Measurements from ENCODE around the gene ALG6.
"Not testable (repeated sequence)": the region's sequence is repeated elsewhere in the genome, so short reads cannot be mapped to it uniquely, and the experiment has no call there.

Gene ALG6

DNA sequence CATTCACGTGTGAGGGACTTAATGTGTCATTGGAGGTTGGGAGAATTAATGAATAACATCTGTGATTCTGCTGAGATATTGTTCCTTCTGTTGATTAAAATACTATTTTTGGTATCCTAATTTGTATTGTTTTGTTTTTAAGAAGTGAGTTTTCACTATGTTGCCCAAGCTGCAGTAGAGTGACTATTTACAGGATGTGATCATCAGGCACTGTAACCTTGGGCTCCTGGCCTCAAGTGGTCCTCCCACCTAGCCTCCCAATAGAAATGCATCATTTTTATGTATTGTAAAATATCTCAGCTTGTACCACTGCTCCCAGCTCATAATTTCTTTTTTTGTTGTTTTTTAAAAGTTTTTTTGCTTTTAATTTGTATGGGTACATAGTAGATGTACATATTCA lies 14.3 kb downstream of the ALG6 start:
- peaks cover 5% of the 10 kb centered on the region for H3K36me3 ChIP-seq (ENCODE audit: control insufficient read depth, insufficient read depth, low read length, severe bottlenecking)
- no peak overlapping the region for H3K9ac ChIP-seq (ENCODE audit: low read length)

DNA sequence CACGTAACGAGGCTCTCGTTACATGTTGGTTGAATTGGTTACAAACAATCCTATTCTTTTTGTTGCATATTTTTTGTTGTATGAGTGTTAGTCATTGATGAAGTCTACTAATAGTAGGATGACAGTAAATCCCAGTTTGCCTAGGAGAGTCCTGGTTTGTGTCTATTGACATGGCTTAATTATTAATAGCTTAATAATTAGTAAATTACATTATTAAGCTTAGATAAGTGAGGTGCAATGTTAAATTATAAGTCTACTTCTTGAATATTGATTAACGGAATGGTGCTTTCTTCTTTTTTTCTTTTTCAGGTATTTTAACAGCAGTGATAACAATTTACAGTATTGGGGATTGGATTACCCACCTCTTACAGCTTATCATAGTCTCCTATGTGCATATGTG lies 34.5 kb downstream of the ALG6 start:
- Histone ChIP-seq H3K9me3 (ENCODE audit: control insufficient read depth, low read length) (no peaks in the 10 kb centered on the region), H3K36me3 (ENCODE audit: control insufficient read depth, insufficient read depth, low read length, severe bottlenecking) (peaks cover 8% of the 10 kb centered on the region), H3K4me3 (ENCODE audit: low read length) (no peak overlapping the region), H3K9ac (ENCODE audit: low read length) (no peak overlapping the region), H3K4me1 (ENCODE audit: control insufficient read depth, insufficient read depth, low read length) (no peaks in the 10 kb centered on the region), H3K27me3 (replicated peaks; ENCODE audit: control insufficient read depth, insufficient read depth, low read length) (no peaks in the 10 kb centered on the region)
- no peak for DNase-seq (ENCODE audit: low read depth)

More for the DNA sequence above, 14.3 kb downstream of the ALG6 start:
- Histone ChIP-seq H3K9me3 (ENCODE audit: control insufficient read depth, low read length) (no peaks in the 10 kb centered on the region), H3K4me3 (ENCODE audit: low read length) (no peak overlapping the region), H3K27me3 (replicated peaks; ENCODE audit: control insufficient read depth, insufficient read depth, low read length) (no peaks in the 10 kb centered on the region), H3K4me1 (ENCODE audit: control insufficient read depth, insufficient read depth, low read length) (no peaks in the 10 kb centered on the region)
- DNase-seq (ENCODE audit: low read depth), result no peak

DNA sequence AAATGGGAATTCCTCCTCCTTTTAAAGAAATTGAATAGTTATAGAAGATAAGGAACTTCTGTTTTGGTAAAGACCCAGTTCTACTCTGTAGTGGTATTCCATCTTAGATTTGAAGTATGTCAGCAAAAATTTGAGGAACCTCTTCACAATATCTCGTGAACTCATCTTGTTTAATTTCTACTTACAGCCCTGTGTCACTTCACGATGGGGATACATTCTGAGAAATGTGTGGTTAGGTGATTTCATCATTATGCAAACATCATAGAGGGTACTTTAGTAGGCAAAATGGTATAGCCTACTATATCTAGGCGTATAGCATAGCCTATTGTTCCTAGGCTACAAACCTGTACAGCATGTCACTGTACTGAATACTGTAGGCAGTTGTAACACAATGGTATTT lies 36.0 kb downstream of the ALG6 start:
- H3K4me1 ChIP-seq (ENCODE audit: control insufficient read depth, insufficient read depth, low read length), result no peaks in the 10 kb centered on the region
- H3K27me3 ChIP-seq (replicated peaks; ENCODE audit: control insufficient read depth, insufficient read depth, low read length), result no peaks in the 10 kb centered on the region
- H3K9me3 ChIP-seq (ENCODE audit: control insufficient read depth, low read length), result no peaks in the 10 kb centered on the region
- H3K9ac ChIP-seq (ENCODE audit: low read length), result no peak overlapping the region
- no peak for DNase-seq (ENCODE audit: low read depth)
- no peak overlapping the region for H3K4me3 ChIP-seq (ENCODE audit: low read length)
- H3K36me3 ChIP-seq (ENCODE audit: control insufficient read depth, insufficient read depth, low read length, severe bottlenecking), result peaks cover 8% of the 10 kb centered on the region

DNA sequence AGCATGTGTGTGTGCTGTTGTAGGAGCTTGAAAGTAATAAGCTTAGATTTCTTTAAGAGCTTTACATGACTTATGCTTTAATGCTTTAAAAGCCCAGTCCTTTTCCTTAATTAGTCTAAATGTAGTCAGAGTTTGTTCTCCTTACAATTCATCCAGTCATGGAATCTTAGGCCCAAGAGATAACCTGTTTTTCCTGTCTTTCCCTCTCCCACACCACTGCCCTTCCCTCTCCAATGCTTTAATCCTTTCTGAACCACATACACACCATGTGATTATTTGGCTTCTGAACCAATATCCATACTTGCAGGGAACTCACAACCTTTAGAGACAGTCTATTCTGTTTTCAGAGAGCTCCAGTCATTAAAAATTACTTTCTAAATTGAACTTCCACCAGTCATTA lies 37.6 kb downstream of the ALG6 start:
- Histone ChIP-seq H3K27me3 (replicated peaks; ENCODE audit: control insufficient read depth, insufficient read depth, low read length) (no peaks in the 10 kb centered on the region), H3K4me1 (ENCODE audit: control insufficient read depth, insufficient read depth, low read length) (no peaks in the 10 kb centered on the region), H3K9ac (ENCODE audit: low read length) (no peak overlapping the region), H3K4me3 (ENCODE audit: low read length) (no peak overlapping the region), H3K36me3 (ENCODE audit: control insufficient read depth, insufficient read depth, low read length, severe bottlenecking) (peaks cover 8% of the 10 kb centered on the region), H3K9me3 (ENCODE audit: control insufficient read depth, low read length) (no peaks in the 10 kb centered on the region)
- DNase-seq (ENCODE audit: low read depth), result no peak

DNA sequence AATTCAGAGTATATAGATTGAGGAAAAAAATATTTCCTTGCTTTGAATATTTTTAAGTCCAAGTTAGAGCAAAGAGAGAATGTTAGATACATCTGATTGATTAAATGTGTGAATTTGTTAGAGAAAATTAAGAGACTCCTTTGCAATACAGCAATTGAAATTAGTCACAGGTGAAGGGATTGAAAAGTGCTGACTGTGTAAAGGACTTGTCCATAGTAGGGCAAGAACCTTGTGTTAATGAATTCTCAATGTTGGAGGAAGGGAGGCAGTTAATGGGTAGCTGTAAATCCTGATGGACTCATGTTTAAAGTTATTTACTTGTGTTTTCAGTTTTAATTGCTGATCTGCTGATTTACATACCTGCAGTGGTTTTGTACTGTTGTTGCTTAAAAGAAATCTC lies 38.6 kb downstream of the ALG6 start:
- Histone ChIP-seq H3K4me3 (ENCODE audit: low read length) (no peak overlapping the region), H3K9me3 (ENCODE audit: control insufficient read depth, low read length) (no peaks in the 10 kb centered on the region), H3K27me3 (replicated peaks; ENCODE audit: control insufficient read depth, insufficient read depth, low read length) (no peaks in the 10 kb centered on the region), H3K4me1 (ENCODE audit: control insufficient read depth, insufficient read depth, low read length) (peaks cover 3% of the 10 kb centered on the region), H3K9ac (ENCODE audit: low read length) (no peak overlapping the region), H3K36me3 (ENCODE audit: control insufficient read depth, insufficient read depth, low read length, severe bottlenecking) (peaks cover 8% of the 10 kb centered on the region)
- DNase-seq (ENCODE audit: low read depth), result no peak

DNA sequence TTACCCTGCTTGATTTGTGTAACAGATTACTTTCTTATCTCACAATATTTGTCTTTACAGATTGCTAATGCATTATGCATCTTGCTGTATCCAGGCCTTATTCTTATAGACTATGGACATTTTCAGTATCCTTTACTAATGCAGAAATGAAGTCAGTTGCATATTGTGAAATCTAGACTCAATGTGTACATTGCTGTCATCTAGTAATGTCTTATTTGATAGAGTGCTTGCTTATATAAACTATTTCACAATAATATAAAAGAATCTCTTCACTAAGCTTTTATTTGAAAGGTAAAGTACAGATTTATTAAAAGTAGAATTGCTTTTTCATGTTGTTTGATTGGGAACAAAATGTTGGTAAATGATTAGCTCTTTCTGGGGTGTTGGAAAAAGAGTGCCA lies 39.6 kb downstream of the ALG6 start:
- Histone ChIP-seq H3K4me1 (ENCODE audit: control insufficient read depth, insufficient read depth, low read length) (peaks cover 6% of the 10 kb centered on the region), H3K4me3 (ENCODE audit: low read length) (no peak overlapping the region), H3K36me3 (ENCODE audit: control insufficient read depth, insufficient read depth, low read length, severe bottlenecking) (peaks cover 8% of the 10 kb centered on the region), H3K9me3 (ENCODE audit: control insufficient read depth, low read length) (no peaks in the 10 kb centered on the region), H3K27me3 (replicated peaks; ENCODE audit: control insufficient read depth, insufficient read depth, low read length) (no peaks in the 10 kb centered on the region), H3K9ac (ENCODE audit: low read length) (no peak overlapping the region)
- DNase-seq (ENCODE audit: low read depth), result peak; percentile 41

DNA sequence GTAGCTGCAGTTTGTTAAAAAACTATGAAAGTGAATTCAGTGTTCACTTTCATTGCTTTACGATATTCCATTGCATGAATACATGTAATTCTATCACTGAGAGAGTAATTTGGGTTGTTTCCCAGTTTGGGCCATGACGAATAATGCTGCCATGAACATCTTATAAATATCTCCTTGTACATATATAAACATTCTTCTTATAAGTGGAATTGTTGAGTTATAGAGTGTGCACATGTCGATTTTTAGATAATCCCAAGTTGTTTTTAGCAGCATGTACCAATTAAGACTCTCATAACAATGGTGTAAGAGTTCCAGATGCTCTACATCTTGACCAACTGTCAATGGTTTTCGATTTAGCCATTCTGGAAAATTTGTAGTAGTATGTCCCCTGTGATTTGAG lies 40.9 kb downstream of the ALG6 start:
- peak; percentile 59 for DNase-seq (ENCODE audit: low read depth)
- no peaks in the 10 kb centered on the region for H3K9me3 ChIP-seq (ENCODE audit: control insufficient read depth, low read length)
- H3K36me3 ChIP-seq (ENCODE audit: control insufficient read depth, insufficient read depth, low read length, severe bottlenecking), result peaks cover 8% of the 10 kb centered on the region
- peaks cover 6% of the 10 kb centered on the region for H3K4me1 ChIP-seq (ENCODE audit: control insufficient read depth, insufficient read depth, low read length)
- H3K4me3 ChIP-seq (ENCODE audit: low read length), result no peak overlapping the region
- no peak overlapping the region for H3K9ac ChIP-seq (ENCODE audit: low read length)
- no peaks in the 10 kb centered on the region for H3K27me3 ChIP-seq (replicated peaks; ENCODE audit: control insufficient read depth, insufficient read depth, low read length)

DNA sequence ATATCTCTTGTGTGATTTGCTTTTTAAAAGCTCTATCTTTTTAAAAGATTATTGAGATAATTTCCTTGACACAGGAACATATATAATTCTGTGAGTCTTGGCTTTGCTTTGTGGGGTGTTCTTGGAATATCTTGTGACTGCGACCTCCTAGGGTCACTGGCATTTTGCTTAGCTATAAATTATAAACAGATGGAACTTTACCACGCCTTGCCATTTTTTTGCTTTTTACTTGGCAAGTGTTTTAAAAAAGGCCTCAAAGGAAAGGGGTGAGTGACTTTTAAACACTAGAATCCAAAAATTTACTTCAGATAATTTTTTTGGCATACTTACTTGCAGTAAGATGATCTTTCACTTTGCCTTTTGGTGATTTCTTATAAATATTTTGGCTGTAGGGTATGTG lies 43.6 kb downstream of the ALG6 start:
- H3K4me1 ChIP-seq (ENCODE audit: control insufficient read depth, insufficient read depth, low read length), result peaks cover 6% of the 10 kb centered on the region
- no peak overlapping the region for H3K9ac ChIP-seq (ENCODE audit: low read length)
- H3K36me3 ChIP-seq (ENCODE audit: control insufficient read depth, insufficient read depth, low read length, severe bottlenecking), result no peaks in the 10 kb centered on the region
- no peak overlapping the region for H3K4me3 ChIP-seq (ENCODE audit: low read length)
- H3K9me3 ChIP-seq (ENCODE audit: control insufficient read depth, low read length), result no peaks in the 10 kb centered on the region
- DNase-seq (ENCODE audit: low read depth), result peak; percentile 77
- H3K27me3 ChIP-seq (replicated peaks; ENCODE audit: control insufficient read depth, insufficient read depth, low read length), result no peaks in the 10 kb centered on the region

DNA sequence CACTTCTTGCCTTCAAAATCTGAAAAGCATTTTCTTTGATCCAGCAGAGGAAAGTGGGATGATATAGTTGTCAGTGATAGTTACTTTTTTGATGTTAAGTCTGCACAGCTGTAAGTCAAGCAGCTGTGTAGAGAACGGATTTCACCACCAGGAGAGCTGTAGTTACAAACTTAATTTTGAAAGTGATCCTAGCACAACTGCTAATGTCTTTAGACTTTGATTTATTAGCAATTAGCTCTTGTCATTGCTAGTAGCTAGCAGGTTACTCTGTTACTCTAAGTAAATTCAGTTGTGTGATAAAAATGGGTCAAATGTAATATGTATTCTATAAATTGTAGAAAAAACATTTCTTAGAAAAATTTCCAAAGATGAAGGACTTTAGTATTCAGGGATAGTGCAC lies 46.0 kb downstream of the ALG6 start:
- Histone ChIP-seq H3K27me3 (replicated peaks; ENCODE audit: control insufficient read depth, insufficient read depth, low read length) (no peaks in the 10 kb centered on the region), H3K4me3 (ENCODE audit: low read length) (no peak overlapping the region), H3K9ac (ENCODE audit: low read length) (no peak overlapping the region), H3K4me1 (ENCODE audit: control insufficient read depth, insufficient read depth, low read length) (peaks cover 11% of the 10 kb centered on the region), H3K36me3 (ENCODE audit: control insufficient read depth, insufficient read depth, low read length, severe bottlenecking) (no peaks in the 10 kb centered on the region), H3K9me3 (ENCODE audit: control insufficient read depth, low read length) (no peaks in the 10 kb centered on the region)
- no peak for DNase-seq (ENCODE audit: low read depth)

DNA sequence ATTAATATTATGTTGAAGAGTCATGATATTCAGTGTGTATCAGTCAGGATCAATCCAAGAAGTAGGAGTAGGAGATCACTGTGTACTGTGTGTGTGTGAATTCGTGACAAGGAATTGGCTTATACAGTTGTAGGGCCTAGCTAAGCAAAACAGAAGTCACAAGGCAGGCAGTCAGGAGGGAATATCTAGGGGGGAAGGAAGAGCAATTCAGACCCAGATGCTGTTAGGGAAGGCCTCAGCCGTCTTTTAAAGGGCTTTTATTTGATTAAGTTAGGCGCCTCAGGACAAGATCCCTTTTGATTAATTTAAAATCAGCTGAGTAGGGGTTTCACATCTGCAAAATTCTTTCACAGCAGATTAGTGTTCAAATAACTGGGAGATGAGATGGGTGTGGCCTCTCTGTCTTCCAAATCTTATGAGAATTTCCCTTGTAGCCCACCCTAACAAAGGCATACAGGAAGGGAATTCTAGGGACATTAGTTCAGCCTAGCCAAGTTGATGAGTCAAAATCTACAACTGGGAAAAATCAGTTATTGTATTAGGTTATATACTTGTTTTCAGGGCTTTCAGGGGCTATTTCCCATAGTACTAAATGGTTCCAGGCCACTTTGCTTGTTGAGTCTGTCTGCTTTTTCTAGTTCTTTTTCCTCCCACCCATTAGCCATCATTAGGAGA lies 47.4 kb downstream of the ALG6 start:
- Histone ChIP-seq H3K4me1 (ENCODE audit: control insufficient read depth, insufficient read depth, low read length) (peaks cover 11% of the 10 kb centered on the region), H3K36me3 (ENCODE audit: control insufficient read depth, insufficient read depth, low read length, severe bottlenecking) (no peaks in the 10 kb centered on the region), H3K9me3 (ENCODE audit: control insufficient read depth, low read length) (no peaks in the 10 kb centered on the region), H3K27me3 (replicated peaks; ENCODE audit: control insufficient read depth, insufficient read depth, low read length) (no peaks in the 10 kb centered on the region), H3K4me3 (ENCODE audit: low read length) (no peak overlapping the region), H3K9ac (ENCODE audit: low read length) (no peak overlapping the region)
- no peak for DNase-seq (ENCODE audit: low read depth)

DNA sequence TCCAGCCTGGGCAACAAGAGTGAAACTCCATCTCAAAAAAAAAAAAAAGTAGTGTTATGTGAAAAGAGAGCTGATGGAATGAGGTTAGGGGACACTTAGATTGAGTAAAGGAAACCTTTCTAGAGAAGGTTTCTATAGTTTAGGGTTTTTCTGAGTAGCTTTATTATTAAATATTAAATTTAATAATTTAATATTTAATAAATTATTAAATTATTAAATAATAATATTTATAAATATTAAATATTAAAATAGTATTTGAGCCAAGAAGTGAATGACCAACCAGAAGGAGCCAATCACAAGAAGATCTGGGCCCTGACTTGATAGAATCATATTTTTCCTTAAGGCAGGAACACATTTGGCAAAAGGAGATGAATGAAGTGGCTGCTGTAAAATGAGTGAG lies 50.7 kb downstream of the ALG6 start:
- no peak for DNase-seq (ENCODE audit: low read depth)
- Histone ChIP-seq H3K27me3 (replicated peaks; ENCODE audit: control insufficient read depth, insufficient read depth, low read length) (no peaks in the 10 kb centered on the region), H3K4me3 (ENCODE audit: low read length) (no peak overlapping the region), H3K9me3 (ENCODE audit: control insufficient read depth, low read length) (no peaks in the 10 kb centered on the region), H3K36me3 (ENCODE audit: control insufficient read depth, insufficient read depth, low read length, severe bottlenecking) (no peaks in the 10 kb centered on the region), H3K4me1 (ENCODE audit: control insufficient read depth, insufficient read depth, low read length) (peaks cover 5% of the 10 kb centered on the region), H3K9ac (ENCODE audit: low read length) (no peak overlapping the region)

DNA sequence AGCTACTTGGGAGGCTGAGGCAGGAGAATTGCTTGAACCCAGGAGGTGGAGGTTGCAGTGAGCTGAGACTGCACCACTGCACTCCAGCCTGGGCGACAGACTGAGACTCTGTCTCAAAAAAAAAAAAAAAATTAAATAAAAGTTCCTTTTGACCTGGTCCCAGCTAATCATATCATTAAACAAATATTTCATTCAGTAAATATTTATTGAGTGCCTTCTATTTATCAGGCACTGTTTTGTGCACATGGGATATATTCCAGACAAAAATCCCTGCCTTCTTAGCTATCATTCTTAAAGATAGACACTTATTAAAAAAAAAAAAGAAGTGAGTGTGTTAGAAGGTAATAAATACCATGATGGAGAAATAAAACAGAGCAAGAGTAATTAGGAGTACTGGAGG lies 53.3 kb downstream of the ALG6 start:
- not testable (repeated sequence) for H3K36me3 ChIP-seq (ENCODE audit: control insufficient read depth, insufficient read depth, low read length, severe bottlenecking); H3K9ac ChIP-seq (ENCODE audit: low read length); DNase-seq (ENCODE audit: low read depth); H3K4me1 ChIP-seq (ENCODE audit: control insufficient read depth, insufficient read depth, low read length); H3K4me3 ChIP-seq (ENCODE audit: low read length); H3K27me3 ChIP-seq (replicated peaks; ENCODE audit: control insufficient read depth, insufficient read depth, low read length); H3K9me3 ChIP-seq (ENCODE audit: control insufficient read depth, low read length)

Data from adipocyte (in vitro differentiated cells).